Measurements from ENCODE around the gene CIAO2B.

Gene CIAO2B

DNA sequence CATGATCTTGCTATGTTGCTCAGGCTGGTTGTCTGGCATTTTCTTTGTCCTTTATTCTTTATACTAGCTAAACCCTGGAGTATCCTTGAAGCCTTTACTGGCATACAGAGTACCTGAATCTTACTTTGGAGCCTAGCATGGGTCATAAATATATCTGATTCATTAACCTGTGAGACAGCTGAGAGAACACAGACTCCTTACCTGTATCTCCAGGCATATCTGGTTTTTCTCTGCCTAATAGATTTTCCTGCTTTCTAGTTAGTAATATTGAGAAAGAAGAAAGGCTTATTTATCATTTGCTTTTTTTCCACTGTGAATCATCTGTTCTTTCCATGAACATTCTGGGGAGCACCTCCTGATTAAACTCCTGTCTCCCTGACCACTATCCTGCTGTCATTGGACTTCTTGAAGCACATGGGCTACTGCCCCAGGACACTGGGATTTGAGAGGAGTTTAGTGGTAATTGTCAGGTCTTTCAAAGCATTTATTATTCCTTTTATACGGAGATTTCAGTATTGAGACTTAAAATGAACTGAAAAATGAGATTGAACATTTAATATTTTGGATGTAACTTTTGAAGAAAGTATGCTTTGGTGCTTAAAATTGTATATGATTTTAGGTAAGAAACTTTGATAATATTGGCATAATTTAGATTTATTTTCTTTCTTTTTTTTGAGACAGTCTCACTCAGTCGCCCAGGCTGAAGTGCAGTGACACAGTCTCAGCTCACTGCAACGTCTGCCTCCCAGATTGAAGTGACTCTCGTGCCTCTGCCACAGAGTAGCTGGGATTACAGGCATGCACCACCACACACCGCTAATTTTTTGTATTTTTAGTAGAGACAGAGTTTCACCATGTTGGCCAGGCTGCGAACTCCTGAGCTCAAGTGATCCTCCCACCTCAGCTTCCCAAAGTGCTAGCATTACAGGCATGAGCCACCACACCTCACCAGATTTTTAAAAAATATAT is 45.3 kb downstream of the CIAO2B start:
- Histone ChIP-seq H3K36me3 (peaks cover 11% of the 10 kb centered on the region), H3K9me3 (no peaks in the 10 kb centered on the region), H3K27me3 (no peaks in the 10 kb centered on the region), H3K27ac (no peak overlapping the region), H3K4me3 (ENCODE audit: low read depth in 1 of 2, low read length in 1 of 2) (no peak overlapping the region), H3K4me1 (ENCODE audit: control insufficient read depth in 1 of 2, insufficient read depth in 1 of 2, low read depth in 1 of 2, low read length in 1 of 2) (no peaks in the 10 kb centered on the region)
- TF ChIP-seq, protein P1, sequence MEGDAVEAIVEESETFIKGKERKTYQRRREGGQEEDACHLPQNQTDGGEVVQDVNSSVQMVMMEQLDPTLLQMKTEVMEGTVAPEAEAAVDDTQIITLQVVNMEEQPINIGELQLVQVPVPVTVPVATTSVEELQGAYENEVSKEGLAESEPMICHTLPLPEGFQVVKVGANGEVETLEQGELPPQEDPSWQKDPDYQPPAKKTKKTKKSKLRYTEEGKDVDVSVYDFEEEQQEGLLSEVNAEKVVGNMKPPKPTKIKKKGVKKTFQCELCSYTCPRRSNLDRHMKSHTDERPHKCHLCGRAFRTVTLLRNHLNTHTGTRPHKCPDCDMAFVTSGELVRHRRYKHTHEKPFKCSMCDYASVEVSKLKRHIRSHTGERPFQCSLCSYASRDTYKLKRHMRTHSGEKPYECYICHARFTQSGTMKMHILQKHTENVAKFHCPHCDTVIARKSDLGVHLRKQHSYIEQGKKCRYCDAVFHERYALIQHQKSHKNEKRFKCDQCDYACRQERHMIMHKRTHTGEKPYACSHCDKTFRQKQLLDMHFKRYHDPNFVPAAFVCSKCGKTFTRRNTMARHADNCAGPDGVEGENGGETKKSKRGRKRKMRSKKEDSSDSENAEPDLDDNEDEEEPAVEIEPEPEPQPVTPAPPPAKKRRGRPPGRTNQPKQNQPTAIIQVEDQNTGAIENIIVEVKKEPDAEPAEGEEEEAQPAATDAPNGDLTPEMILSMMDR (IDR thresholded peaks at IDR 0.05): no peak

GRCh38 chr16:66886914-66887313 is 47.3 kb downstream of the CIAO2B start:
- Histone ChIP-seq H3K4me1 (ENCODE audit: control insufficient read depth in 1 of 2, insufficient read depth in 1 of 2, low read depth in 1 of 2, low read length in 1 of 2) (no peaks in the 10 kb centered on the region), H3K9me3 (no peaks in the 10 kb centered on the region), H3K36me3 (peaks cover 11% of the 10 kb centered on the region), H3K4me3 (ENCODE audit: low read depth in 1 of 2, low read length in 1 of 2) (no peak overlapping the region), H3K27ac (no peak overlapping the region), H3K27me3 (peaks cover under 1% of the 10 kb centered on the region)
- TF ChIP-seq, protein P1 (IDR thresholded peaks at IDR 0.05): no peak

DNA sequence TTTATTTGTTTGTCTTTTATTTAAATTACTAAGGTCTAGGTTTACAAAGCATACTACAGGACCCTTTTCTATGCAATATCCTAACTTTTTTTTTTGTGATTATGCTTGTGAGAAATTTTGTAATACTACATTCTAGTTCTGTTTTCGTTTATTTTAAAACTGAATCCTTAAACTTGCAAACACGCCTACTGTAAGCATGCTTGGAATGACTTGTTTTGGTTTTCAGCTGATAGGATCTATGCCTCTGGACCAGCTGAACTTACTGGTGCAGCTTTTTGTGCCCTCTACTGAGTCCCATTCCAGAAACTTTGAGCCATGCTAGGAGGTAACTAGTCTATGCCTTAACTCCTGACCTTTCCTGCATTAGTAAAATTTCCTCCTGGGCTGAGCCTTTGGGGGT is 47.9 kb downstream of the CIAO2B start:
- peaks cover 11% of the 10 kb centered on the region for H3K36me3 ChIP-seq

DNA sequence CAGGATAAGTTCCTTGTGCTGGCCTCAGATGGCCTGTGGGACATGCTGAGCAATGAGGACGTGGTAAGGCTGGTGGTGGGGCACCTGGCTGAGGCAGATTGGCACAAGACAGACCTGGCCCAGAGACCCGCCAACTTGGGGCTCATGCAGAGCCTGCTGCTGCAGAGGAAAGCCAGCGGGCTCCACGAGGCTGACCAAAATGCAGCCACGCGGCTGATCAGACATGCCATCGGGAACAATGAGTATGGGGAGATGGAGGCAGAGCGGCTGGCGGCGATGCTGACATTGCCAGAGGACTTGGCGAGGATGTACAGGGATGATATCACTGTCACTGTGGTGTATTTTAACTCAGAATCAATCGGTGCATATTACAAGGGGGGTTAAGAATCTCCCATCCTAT is 48.7 kb downstream of the CIAO2B start:
- Histone ChIP-seq H3K4me1 (ENCODE audit: control insufficient read depth in 1 of 2, insufficient read depth in 1 of 2, low read depth in 1 of 2, low read length in 1 of 2) (peaks cover 7% of the 10 kb centered on the region in 2 experiments), H3K4me3 (ENCODE audit: low read depth in 1 of 2, low read length in 1 of 2) (no peak overlapping the region), H3K36me3 (peaks cover 11% of the 10 kb centered on the region), H3K27me3 (peaks cover 15% of the 10 kb centered on the region), H3K27ac (no peak overlapping the region), H3K9me3 (no peaks in the 10 kb centered on the region)
- TF ChIP-seq, protein P1 (IDR thresholded peaks at IDR 0.05): no peak

More for the DNA sequence above, 47.9 kb downstream of the CIAO2B start:
- Histone ChIP-seq H3K9me3 (no peaks in the 10 kb centered on the region), H3K27ac (no peak overlapping the region), H3K4me3 (ENCODE audit: low read depth in 1 of 2, low read length in 1 of 2) (no peak overlapping the region), H3K27me3 (peaks cover 7% of the 10 kb centered on the region), H3K4me1 (ENCODE audit: control insufficient read depth in 1 of 2, insufficient read depth in 1 of 2, low read depth in 1 of 2, low read length in 1 of 2) (no peaks in the 10 kb centered on the region)
- TF ChIP-seq, protein P1 (IDR thresholded peaks at IDR 0.05): no peak

DNA sequence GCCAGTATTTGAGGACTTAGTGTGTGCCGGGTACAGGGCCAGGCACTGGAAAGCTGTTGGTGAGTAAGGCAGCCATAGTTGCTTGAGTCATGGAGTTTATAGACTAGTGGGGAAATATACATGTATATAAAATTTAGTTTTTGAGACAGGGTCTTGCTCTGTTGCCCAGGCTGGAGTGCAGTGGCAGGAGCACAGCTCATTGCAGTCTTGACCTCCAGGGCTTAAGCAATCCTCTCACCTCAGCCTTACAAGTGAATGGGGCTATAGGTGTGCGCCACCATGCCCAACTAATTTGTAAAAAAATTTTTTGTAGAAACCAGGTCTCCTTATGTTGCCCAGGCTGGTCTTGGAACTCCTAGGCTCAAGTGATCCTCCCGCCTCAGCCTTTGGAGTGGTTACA is 51.5 kb downstream of the CIAO2B start:
- TF ChIP-seq, protein P1 (IDR thresholded peaks at IDR 0.05): no peak
- Histone ChIP-seq H3K27ac (no peak overlapping the region), H3K9me3 (no peaks in the 10 kb centered on the region), H3K36me3 (peaks cover 11% of the 10 kb centered on the region), H3K4me3 (ENCODE audit: low read depth in 1 of 2, low read length in 1 of 2) (no peak overlapping the region), H3K27me3 (peaks cover 16% of the 10 kb centered on the region), H3K4me1 (ENCODE audit: control insufficient read depth in 1 of 2, insufficient read depth in 1 of 2, low read depth in 1 of 2, low read length in 1 of 2) (peaks cover 20% of the 10 kb centered on the region in 2 experiments)
